ENCODE measurements around the gene TMEM63C. TPM values are rescaled to one million over a fixed set of nuclear protein-coding genes. Genes with fewer than 3 reads are reported as not detected.

The TMEM63C gene
- total RNA-seq, 1 donor from 2014 or later: 39.9 TPM

DNA sequence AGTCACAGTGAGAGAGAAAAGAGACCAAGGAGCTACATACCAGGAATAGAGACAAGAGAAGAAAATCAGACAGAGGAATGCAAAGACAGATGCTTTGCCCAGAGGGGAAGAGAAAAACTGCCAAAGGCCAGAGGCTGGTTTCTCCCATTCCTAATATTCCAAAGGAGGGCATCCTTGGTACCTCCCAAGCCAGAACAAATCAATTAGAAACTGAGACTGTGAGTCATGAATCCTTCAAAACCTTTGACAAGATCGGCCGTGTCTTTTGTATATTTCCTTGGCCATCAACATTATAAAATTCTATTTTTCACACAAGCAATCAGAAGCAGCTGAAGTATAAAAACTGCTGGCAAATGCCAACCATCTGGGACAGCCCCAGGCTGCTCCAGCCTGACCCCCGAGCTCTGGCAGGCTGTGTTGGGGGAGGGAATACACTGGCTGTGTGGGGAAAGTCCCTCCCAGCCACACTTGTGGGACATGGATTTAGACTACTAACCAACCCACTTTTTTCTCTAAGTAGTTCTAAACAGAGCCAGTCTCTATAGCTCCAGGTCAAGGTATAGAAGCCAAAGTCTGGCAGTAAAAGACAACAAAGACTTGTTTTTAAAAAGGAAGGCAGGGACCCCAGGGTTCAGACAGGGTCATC is 125.4 kb downstream of the TMEM63C start:
- no peaks in the 10 kb centered on the region for H3K9me3 Mint-ChIP-seq (ENCODE audit: unreplicated experiment)
- no peaks in the 10 kb centered on the region for H3K36me3 Mint-ChIP-seq (ENCODE audit: unreplicated experiment)
- DNase-seq: no peak
- H3K4me3 Mint-ChIP-seq (ENCODE audit: unreplicated experiment): peak overlapping the region; percentile 8
- H3K4me1 Mint-ChIP-seq (ENCODE audit: low read depth, unreplicated experiment): peaks cover 18% of the 10 kb centered on the region
- H3K27ac Mint-ChIP-seq (ENCODE audit: unreplicated experiment): no peak overlapping the region
- no peaks in the 10 kb centered on the region for H3K27me3 Mint-ChIP-seq (ENCODE audit: unreplicated experiment)
- TF ChIP-seq, protein P1, sequence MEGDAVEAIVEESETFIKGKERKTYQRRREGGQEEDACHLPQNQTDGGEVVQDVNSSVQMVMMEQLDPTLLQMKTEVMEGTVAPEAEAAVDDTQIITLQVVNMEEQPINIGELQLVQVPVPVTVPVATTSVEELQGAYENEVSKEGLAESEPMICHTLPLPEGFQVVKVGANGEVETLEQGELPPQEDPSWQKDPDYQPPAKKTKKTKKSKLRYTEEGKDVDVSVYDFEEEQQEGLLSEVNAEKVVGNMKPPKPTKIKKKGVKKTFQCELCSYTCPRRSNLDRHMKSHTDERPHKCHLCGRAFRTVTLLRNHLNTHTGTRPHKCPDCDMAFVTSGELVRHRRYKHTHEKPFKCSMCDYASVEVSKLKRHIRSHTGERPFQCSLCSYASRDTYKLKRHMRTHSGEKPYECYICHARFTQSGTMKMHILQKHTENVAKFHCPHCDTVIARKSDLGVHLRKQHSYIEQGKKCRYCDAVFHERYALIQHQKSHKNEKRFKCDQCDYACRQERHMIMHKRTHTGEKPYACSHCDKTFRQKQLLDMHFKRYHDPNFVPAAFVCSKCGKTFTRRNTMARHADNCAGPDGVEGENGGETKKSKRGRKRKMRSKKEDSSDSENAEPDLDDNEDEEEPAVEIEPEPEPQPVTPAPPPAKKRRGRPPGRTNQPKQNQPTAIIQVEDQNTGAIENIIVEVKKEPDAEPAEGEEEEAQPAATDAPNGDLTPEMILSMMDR (IDR thresholded peaks at IDR 0.05; ENCODE audit: partially characterized antibody, unreplicated experiment): no peak

Small RNA genes lying within 50 kb of the gene (microRNA-seq; reads per million reads assigned to microRNA genes)
- 0.96 reads per million for gene MIR1260A (ENCODE audit: unreplicated experiment)

Other genes with a start within 250 kb of the TMEM63C start
- gene IRF2BPL, start 153.1 kb upstream of the TMEM63C start, total RNA-seq (ENCODE audit: unreplicated experiment): 23.3 TPM
- gene CIPC, start 83.5 kb upstream of the TMEM63C start, total RNA-seq (ENCODE audit: unreplicated experiment): 22.3 TPM
- gene ZDHHC22, start 40.0 kb upstream of the TMEM63C start, total RNA-seq (ENCODE audit: unreplicated experiment): 77.3 TPM
- 0.22 TPM for gene NGB, start 89.4 kb downstream of the TMEM63C start, total RNA-seq (ENCODE audit: unreplicated experiment)
- 41.5 TPM for gene POMT2, start 139.1 kb downstream of the TMEM63C start, total RNA-seq (ENCODE audit: unreplicated experiment)
- 23.1 TPM for gene GSTZ1, start 139.2 kb downstream of the TMEM63C start, total RNA-seq (ENCODE audit: unreplicated experiment)
- 9.8 TPM for gene TMED8, start 195.3 kb downstream of the TMEM63C start, total RNA-seq (ENCODE audit: unreplicated experiment)
- gene SAMD15, start 195.6 kb downstream of the TMEM63C start, total RNA-seq (ENCODE audit: unreplicated experiment): 0.47 TPM
- 0.69 TPM for gene NOXRED1, start 241.7 kb downstream of the TMEM63C start, total RNA-seq (ENCODE audit: unreplicated experiment)

Measured in glutamatergic neuron (in vitro differentiated cells).